HepG2 (cell line): Measurements from ENCODE around the gene PELI1. TPM values are rescaled to one million over a fixed set of nuclear protein-coding genes. Genes with fewer than 3 reads are reported as not detected.

ENCODE experiments used
- ATAC-seq: fragments of 200-7000 bp; cut with Tn5 transposase; 3 replicates; pipeline ENCODE4 v1.9.1; 2020; ENCODE audit warnings: mild to moderate bottlenecking, moderate library complexity
- BruUV-seq: library from RNA; stranded (reverse); fragments of 400-500 nt; replicated peaks from 2 replicates; lab custom pipeline; 2021; lab: Mats Ljungman, UMichigan
- CTCF ChIA-PET: fragments of 300-600 bp; formaldehyde crosslinking; extraction: SDS; loops from one replicate; lab custom pipeline; 2021; ENCODE audit warnings: low total read pairs, inconsistent platforms, low intra/inter-chr PET ratio; lab: Yijun Ruan, JAX
- POLR2A ChIA-PET: fragments of 350-600 bp; sonication (Branson Sonifier 250); formaldehyde crosslinking; loops from one replicate; lab custom pipeline; 2020; ENCODE audit warnings: antibody characterized with exemption, inconsistent platforms; lab: Yijun Ruan, JAX
- DNase-seq: peaks from one replicate; pipeline ENCODE4 v3.0.0-alpha.2; 2015; ENCODE audit warnings: low spot score
- FAIRE-seq: peaks from 3 replicates; lab custom pipeline; 2011; peaks lifted over from hg19 to GRCh38; lab: Jason Lieb, UNC
- H2AFZ ChIP-seq: one replicate; pipeline ENCODE4 v1.6.1; 2011; ENCODE audit warnings: low read length, inconsistent platforms
- H3K27ac ChIP-seq: fragments of 300-600 bp; 3 replicates; pipeline ENCODE4 v1.8.0; 2011; ENCODE audit warnings: mixed run types, mild to moderate bottlenecking, mixed read lengths, low read length, inconsistent platforms; ENCODE audit not compliant: insufficient read depth; ENCODE audit errors: extremely low read length
- H3K27me3 ChIP-seq, 2 experiments: fragments of 200-600 bp in 1 of 2; 2 replicates in 1 of 2; 3 replicates in 1 of 2; pipeline versions ENCODE4 v1.6.0 to v1.8.0; 2011; ENCODE audit warnings: low read length in 2 of 2, mild to moderate bottlenecking in 2 of 2, moderate library complexity in 2 of 2, inconsistent platforms in 1 of 2; ENCODE audit not compliant: insufficient read depth in 2 of 2, control insufficient read depth in 1 of 2
- H3K36me3 ChIP-seq, 2 experiments: fragments of 200-600 bp in 1 of 2; replicated peaks in 1 of 2; 2 replicates in 1 of 2; 3 replicates in 1 of 2; pipeline versions ENCODE4 v1.5.1 to v1.8.0; 2011; ENCODE audit warnings: low read length in 2 of 2, inconsistent platforms in 1 of 2; ENCODE audit not compliant: insufficient read depth in 2 of 2, control insufficient read depth in 1 of 2
- H3K4me1 ChIP-seq: 2 replicates; pipeline ENCODE4 v1.5.1; 2012; ENCODE audit warnings: low read length, inconsistent platforms; ENCODE audit not compliant: insufficient read depth
- H3K4me2 ChIP-seq: 2 replicates; pipeline ENCODE4 v1.6.0; 2011; ENCODE audit warnings: low read depth, low read length, inconsistent platforms
- H3K4me3 ChIP-seq, 3 experiments: fragments of 200-600 bp in 1 of 3; sonication (generic), shearing (Covaris generic) in 1 of 3; replicated peaks in 1 of 3; 2 replicates each; pipeline ENCODE4 v1.5.1; 2011 to 2016; ENCODE audit warnings: low read length in 3 of 3, inconsistent platforms in 2 of 3, low read depth in 2 of 3, mild to moderate bottlenecking in 2 of 3, control low read depth in 1 of 3, mixed read lengths in 1 of 3; ENCODE audit not compliant: insufficient read depth in 1 of 3
- H3K79me2 ChIP-seq: one replicate; pipeline ENCODE4 v1.6.1; 2011; ENCODE audit warnings: low read length, inconsistent platforms; ENCODE audit not compliant: insufficient read depth
- H3K9ac ChIP-seq: 2 replicates; pipeline ENCODE4 v1.6.0; 2011; ENCODE audit warnings: mild to moderate bottlenecking, low read depth, low read length, inconsistent platforms; ENCODE audit not compliant: insufficient read depth
- H3K9me3 ChIP-seq: 2 replicates; pipeline ENCODE4 v1.5.1; 2012; ENCODE audit warnings: mild to moderate bottlenecking, low read length
- H4K20me1 ChIP-seq: 2 replicates; pipeline ENCODE4 v1.6.0; 2011; ENCODE audit warnings: inconsistent platforms, mild to moderate bottlenecking, low read length, moderate library complexity; ENCODE audit not compliant: insufficient read depth
- AHR ChIP-seq: IDR thresholded peaks from 2 replicates; pipeline ENCODE4 v1.6.1; 2018; ENCODE audit warnings: missing genetic modification reagents, missing compliant biosample characterization
- DMTF1 ChIP-seq: sonication (generic); formaldehyde crosslinking; IDR thresholded peaks from 2 replicates; pipeline ENCODE4 v1.4.0; 2020; ENCODE audit warnings: mild to moderate bottlenecking, missing genetic modification reagents
- E2F5 ChIP-seq: sonication (generic); formaldehyde crosslinking; conservative IDR thresholded peaks from 2 replicates; pipeline ENCODE4 v1.4.0; 2020; ENCODE audit warnings: missing genetic modification reagents
- HNF1A ChIP-seq, 2 experiments: sonication (generic) in 1 of 2; formaldehyde crosslinking in 1 of 2; IDR thresholded peaks; 2 replicates each; pipeline versions ENCODE4 v1.4.0 to v1.6.1; 2016 to 2020; ENCODE audit warnings: borderline replicate concordance in 1 of 2, low read depth in 1 of 2, mild to moderate bottlenecking in 1 of 2, missing genetic modification reagents in 1 of 2
- SAP130 ChIP-seq: IDR thresholded peaks from 2 replicates; pipeline ENCODE4 v1.6.1; 2016; ENCODE audit warnings: low read depth
- THAP7 ChIP-seq: sonication (generic); formaldehyde crosslinking; IDR thresholded peaks from 2 replicates; pipeline ENCODE4 v1.8.1; 2023; ENCODE audit warnings: mild to moderate bottlenecking, missing genetic modification reagents
- ZNF343 ChIP-seq: sonication (generic); formaldehyde crosslinking; IDR thresholded peaks from 2 replicates; pipeline ENCODE4 v1.4.0; 2020; ENCODE audit warnings: mild to moderate bottlenecking, missing genetic modification reagents
- ZNF790 ChIP-seq: sonication (generic); formaldehyde crosslinking; IDR thresholded peaks from 2 replicates; pipeline ENCODE4 v1.8.0; 2022; ENCODE audit warnings: missing genetic modification reagents, mild to moderate bottlenecking, borderline replicate concordance
- in situ Hi-C: cut with HindIII; loops from 2 replicates; pipeline ENCODE4 v1.10.0; 2017; ENCODE audit warnings: low pct_unique_long_range_greater_than_20kb; ENCODE audit not compliant: extremely low pct_ligation_motif_present
- intact Hi-C: fragments of 100-400 bp; cut with micrococcal nuclease; formaldehyde crosslinking; loops from one replicate; pipeline ENCODE4 v1.10.0; 2022; ENCODE audit not compliant: unreplicated experiment
- polyA plus RNA-seq, 8 experiments: library from polyadenylated mRNA; depleted of rRNA in 3 of 8; stranded (reverse) in 7 of 8; unstranded in 1 of 8; fragments of >200 nt; fragmentation: Illumina TruSeq in 4 of 8; extraction: Trizol in 4 of 8; gene quantifications; 2 replicates each; pipeline versions ENCODE4 v1.2.1 to v1.2.3, GENCODE V29; 2011 to 2016; ENCODE audit warnings: low read depth in 4 of 8, missing spikeins in 1 of 8, mixed read lengths in 1 of 8; ENCODE audit not compliant: insufficient read depth in 1 of 8
- total RNA-seq, 5 experiments: library from RNA; depleted of rRNA; stranded (reverse); fragments of >200 nt; fragmentation: Illumina TruSeq; extraction: Trizol; gene quantifications; 2 replicates each; pipeline ENCODE4 v1.2.3, GENCODE V29; 2016; ENCODE audit warnings: low read depth in 1 of 5
- TF ChIP-seq, protein P1 (sequence below): sonication (generic); formaldehyde crosslinking; IDR thresholded peaks from 2 replicates; pipeline ENCODE4 v1.5.1; 2020; ENCODE audit warnings: mild to moderate bottlenecking, missing genetic modification reagents, moderate library complexity

The PELI1 gene
- total and polyA plus RNA-seq, 2 of the 13 experiments (the other 11 are each of a cell fraction or from before 2014, with no cell fraction given) = 12.5 to 16.2 TPM

GRCh38 chr2:64135421-64135820, 8.8 kb downstream of the PELI1 start (continued):
- no peak for TF ChIP-seq HNF1A (IDR thresholded peaks at IDR 0.05; ENCODE audit: low read depth)
- TF ChIP-seq HNF1A (CRISPR knock-in tag; IDR thresholded peaks at IDR 0.05; ENCODE audit: borderline replicate concordance) = no peak
- TF ChIP-seq THAP7 (CRISPR knock-in tag) = no peak
- no peak for TF ChIP-seq ZNF343 (CRISPR knock-in tag)
- TF ChIP-seq, protein P1, sequence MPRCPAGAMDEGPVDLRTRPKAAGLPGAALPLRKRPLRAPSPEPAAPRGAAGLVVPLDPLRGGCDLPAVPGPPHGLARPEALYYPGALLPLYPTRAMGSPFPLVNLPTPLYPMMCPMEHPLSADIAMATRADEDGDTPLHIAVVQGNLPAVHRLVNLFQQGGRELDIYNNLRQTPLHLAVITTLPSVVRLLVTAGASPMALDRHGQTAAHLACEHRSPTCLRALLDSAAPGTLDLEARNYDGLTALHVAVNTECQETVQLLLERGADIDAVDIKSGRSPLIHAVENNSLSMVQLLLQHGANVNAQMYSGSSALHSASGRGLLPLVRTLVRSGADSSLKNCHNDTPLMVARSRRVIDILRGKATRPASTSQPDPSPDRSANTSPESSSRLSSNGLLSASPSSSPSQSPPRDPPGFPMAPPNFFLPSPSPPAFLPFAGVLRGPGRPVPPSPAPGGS (CRISPR knock-in tag) = no peak
- TF ChIP-seq, all 625 proteins: peak for 0

- H3K27ac ChIP-seq = no peak overlapping the region
- TF ChIP-seq DMTF1 (CRISPR knock-in tag) (no peak), ZNF790 (CRISPR knock-in tag) (no peak), SAP130 (CRISPR knock-in tag) (no peak), E2F5 (CRISPR knock-in tag) (no peak), AHR (CRISPR knock-in tag) (no peak)
Observed at GRCh38 chr2:64134813-64135212, 9.4 kb downstream of the PELI1 start.

More at GRCh38 chr2:64134813-64135212, 9.4 kb downstream of the PELI1 start:
- H3K4me1 ChIP-seq = peaks cover 14% of the 10 kb centered on the region
- no peak overlapping the region for H3K9ac ChIP-seq
- ChIA-PET CTCF (no interaction called here), POLR2A (no interaction called here)
- BruUV-seq = no TSS peak
- no peak for ATAC-seq
- peaks cover 3 to 4% of the 10 kb centered on the region in 2 experiments; a peak in 3 of 5 replicates for H3K36me3 ChIP-seq
- no peak overlapping the region for H2AFZ ChIP-seq
- FAIRE-seq = no peak
- no peaks in the 10 kb centered on the region for H4K20me1 ChIP-seq
- no peak overlapping the region for H3K4me3 ChIP-seq
- peaks cover 97% of the 10 kb centered on the region for H3K79me2 ChIP-seq
- no peaks in the 10 kb centered on the region for H3K9me3 ChIP-seq
- in situ Hi-C loops (no loop called here), intact Hi-C loops (no loop called here)
- DNase-seq = no peak
- no peak overlapping the region for H3K4me2 ChIP-seq
- H3K27me3 ChIP-seq = no peaks in the 10 kb centered on the region
